ENCODE results near the gene MRTFA.
"Not testable (repeated sequence)": the region's sequence is repeated elsewhere in the genome, so short reads cannot be mapped to it uniquely, and the experiment has no call there.

Gene MRTFA

DNA sequence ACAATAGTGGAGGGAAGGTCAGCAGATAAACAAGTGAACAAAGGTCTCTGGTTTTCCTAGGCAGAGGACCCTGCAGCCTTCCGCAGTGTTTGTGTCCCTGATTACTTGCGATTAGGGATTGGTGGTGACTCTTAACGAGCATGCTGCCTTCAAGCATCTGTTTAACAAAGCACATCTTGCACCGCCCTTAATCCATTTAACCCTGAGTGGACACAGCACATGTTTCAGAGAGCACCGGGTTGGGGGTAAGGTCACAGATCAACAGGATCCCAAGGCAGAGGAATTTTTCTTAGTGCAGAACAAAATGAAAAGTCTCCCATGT lies 136.1 kb downstream of the MRTFA start:
- DNase-seq (ENCODE audit: low read depth in 2 of 2, low spot score in 1 of 2): not testable (repeated sequence)

DNA sequence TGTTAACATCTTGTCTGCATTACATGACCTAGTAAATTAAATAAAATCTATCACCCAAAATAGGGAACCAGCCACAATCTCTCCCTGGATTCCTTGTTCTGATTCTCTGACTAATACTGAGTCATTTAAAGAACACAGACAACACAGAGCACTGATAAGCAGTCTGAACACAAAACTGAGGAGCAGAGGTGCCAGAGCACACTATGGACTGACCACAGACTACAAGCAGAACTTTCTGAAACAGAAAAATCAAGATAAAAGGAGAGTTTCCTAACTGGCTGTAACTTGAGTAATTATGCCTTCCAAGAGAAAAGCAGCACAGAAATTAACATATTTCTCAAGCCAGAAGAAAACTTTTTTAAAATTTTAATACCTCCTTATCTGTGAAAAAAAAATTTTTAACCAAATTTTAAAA lies 137.3 kb downstream of the MRTFA start:
- no peak for DNase-seq (ENCODE audit: low read depth in 2 of 2, low spot score in 1 of 2)

DNA sequence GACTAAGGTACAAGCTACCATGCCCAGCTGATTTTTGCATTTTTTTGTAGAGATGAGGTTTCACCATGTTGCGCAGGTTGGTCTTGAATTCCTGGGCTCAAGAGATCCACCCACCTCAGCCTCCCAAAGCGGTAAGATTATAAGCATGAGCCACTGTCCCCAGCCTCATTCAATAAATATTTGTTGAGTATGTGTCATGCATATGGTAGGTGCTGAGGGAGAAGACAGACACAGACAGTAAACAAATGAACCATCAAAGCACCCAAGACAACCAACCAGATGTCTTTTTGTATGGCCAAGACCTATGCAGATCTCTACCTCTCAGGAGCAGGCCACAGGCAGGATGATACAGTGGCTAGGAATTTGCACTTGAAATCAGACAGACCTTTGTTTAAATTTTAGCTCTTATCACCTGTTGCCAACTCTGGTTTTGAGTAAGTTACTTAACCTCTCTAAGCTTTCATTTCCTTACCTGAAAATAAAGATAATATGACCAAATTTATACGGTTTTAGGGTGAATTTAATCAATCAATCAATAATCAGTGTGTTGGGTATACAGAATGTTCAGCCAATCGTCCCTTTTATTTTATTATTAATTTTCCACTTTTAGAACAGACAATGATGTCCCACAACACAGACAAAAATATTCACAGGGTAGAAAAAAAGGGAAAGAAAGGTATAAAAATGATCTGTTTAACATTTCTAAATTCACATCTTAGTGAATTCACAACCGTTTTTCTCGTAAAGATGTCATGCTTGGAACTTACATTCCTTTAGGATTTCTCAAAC lies 137.9 kb downstream of the MRTFA start:
- no peak for DNase-seq (ENCODE audit: low read depth in 2 of 2, low spot score in 1 of 2)

- no peak for DNase-seq (ENCODE audit: low read depth in 2 of 2, low spot score in 1 of 2)
These were observed 143.1 kb downstream of the MRTFA start for GRCh38 chr22:40493441-40493840.

- DNase-seq (ENCODE audit: low read depth in 2 of 2, low spot score in 1 of 2): no peak
These were observed 144.4 kb downstream of the MRTFA start for GRCh38 chr22:40491990-40492631.

GRCh38 chr22:40487663-40488249 lies 148.8 kb downstream of the MRTFA start:
- no peak for DNase-seq (ENCODE audit: low read depth in 2 of 2, low spot score in 1 of 2)

- DNase-seq (ENCODE audit: low read depth in 2 of 2, low spot score in 1 of 2): no peak
These were observed 149.4 kb downstream of the MRTFA start for GRCh38 chr22:40486962-40487602.

- no peak for DNase-seq (ENCODE audit: low read depth in 2 of 2, low spot score in 1 of 2)
These were observed 150.5 kb downstream of the MRTFA start for GRCh38 chr22:40485813-40486667.

GRCh38 chr22:40484906-40485669 lies 151.4 kb downstream of the MRTFA start:
- no peak for DNase-seq (ENCODE audit: low read depth in 2 of 2, low spot score in 1 of 2)

GRCh38 chr22:40482886-40483285 lies 153.6 kb downstream of the MRTFA start:
- DNase-seq (ENCODE audit: low read depth in 2 of 2, low spot score in 1 of 2): no peak

GRCh38 chr22:40482391-40482790 lies 154.1 kb downstream of the MRTFA start:
- DNase-seq (ENCODE audit: low read depth in 2 of 2, low spot score in 1 of 2): no peak

GRCh38 chr22:40480996-40481395 lies 155.5 kb downstream of the MRTFA start:
- no peak for DNase-seq (ENCODE audit: low read depth in 2 of 2, low spot score in 1 of 2)

DNA sequence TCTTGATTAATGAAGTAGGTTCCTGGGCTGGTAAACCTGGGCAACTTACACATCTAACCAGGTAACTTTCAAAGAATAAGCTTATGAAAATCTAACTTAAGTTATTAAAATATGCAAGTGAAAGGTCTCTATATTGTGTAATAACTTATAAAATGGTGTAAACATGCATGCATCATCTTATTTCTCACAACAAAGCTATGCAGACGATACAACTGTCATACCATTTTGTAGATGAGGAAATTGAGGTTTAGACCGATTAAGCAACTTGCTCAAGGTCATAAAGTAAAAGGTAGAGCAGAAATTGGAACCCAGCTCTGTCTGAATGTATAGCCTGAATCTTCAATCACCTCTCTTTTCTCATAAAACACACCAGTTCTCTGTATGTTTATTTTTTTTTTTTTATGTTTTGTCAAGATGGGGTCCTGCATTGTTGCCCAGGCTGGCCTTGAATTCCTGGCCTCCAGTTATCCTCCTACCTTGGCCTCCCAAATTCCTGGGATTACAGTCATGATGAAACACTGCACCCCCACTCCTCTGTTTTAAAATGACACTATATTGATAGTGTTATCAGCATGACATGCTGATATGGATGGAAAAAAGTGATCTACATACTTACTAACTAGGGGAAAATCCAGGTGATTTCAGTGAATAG lies 156.5 kb downstream of the MRTFA start:
- no peak for DNase-seq (ENCODE audit: low read depth in 2 of 2, low spot score in 1 of 2)

- no peak for DNase-seq (ENCODE audit: low read depth in 2 of 2, low spot score in 1 of 2)
These were observed 157.3 kb downstream of the MRTFA start for GRCh38 chr22:40479126-40479800.

DNA sequence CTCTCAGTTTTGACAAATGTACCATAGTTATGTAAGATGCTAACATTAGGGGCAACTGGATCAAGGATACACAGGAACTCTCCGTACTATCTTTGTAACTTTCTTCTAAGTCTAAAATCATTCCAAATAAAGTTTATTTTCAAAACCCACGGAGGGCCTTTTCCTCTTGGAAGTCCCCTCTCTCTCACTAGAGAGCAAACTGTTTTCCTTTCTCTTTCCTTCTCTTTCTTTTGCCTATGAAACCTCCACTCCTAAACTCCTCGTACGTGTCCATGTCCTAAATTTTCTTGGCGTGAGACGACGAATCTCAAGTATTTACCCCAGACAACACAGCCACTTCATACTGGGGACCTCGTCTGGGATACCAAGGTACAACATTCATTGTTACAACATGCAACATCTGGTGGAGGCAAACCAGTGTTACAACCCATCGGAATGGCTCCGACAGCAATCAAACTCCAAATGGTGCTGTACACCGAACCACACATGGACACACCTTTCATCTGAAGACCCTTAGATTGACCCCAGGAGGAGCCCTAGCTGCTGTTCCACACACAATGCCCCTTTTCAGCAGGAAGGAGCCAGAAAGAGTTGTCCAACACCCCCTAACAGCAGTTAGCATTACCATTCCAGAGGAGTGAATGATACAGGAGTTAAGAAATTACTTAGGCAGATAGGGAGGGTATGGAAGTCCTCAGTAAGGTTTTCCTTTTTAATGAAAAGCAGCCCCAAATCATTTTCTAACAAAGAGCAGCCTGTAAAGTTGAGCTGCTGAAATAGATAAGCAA lies 158.0 kb downstream of the MRTFA start:
- no peak for DNase-seq (ENCODE audit: low read depth in 2 of 2, low spot score in 1 of 2)

GRCh38 chr22:40477683-40478337 lies 158.7 kb downstream of the MRTFA start:
- DNase-seq (ENCODE audit: low read depth in 2 of 2, low spot score in 1 of 2): no peak

- no peak for DNase-seq (ENCODE audit: low read depth in 2 of 2, low spot score in 1 of 2)
These were observed 160.2 kb downstream of the MRTFA start for GRCh38 chr22:40476341-40476740.

- DNase-seq (ENCODE audit: low read depth in 2 of 2, low spot score in 1 of 2): no peak
These were observed 162.8 kb downstream of the MRTFA start for GRCh38 chr22:40473703-40474102.
